EH (cell line): ENCODE results near the gene ITSN1.
"Not testable (repeated sequence)": the region's sequence is repeated elsewhere in the genome, so short reads cannot be mapped to it uniquely, and the experiment has no call there.

Source experiments
- DNase-seq: peaks from one replicate; pipeline ENCODE4 v3.0.0-alpha.2; 2015; ENCODE audit warnings: low read depth

ITSN1 gene

GRCh38 chr21:33863191-33863590, 220.9 kb downstream of the ITSN1 start:
- DNase-seq = not testable (repeated sequence)

GRCh38 chr21:33864150-33864549, 221.8 kb downstream of the ITSN1 start:
- no peak for DNase-seq

GRCh38 chr21:33865176-33865575, 222.9 kb downstream of the ITSN1 start:
- DNase-seq = no peak

- no peak for DNase-seq
Measured at GRCh38 chr21:33865996-33866575, 223.8 kb downstream of the ITSN1 start.

- peak; percentile 71 for DNase-seq
Measured at GRCh38 chr21:33866826-33867225, 224.5 kb downstream of the ITSN1 start.

GRCh38 chr21:33867868-33868267, 225.6 kb downstream of the ITSN1 start:
- not testable (repeated sequence) for DNase-seq

GRCh38 chr21:33869873-33870272, 227.6 kb downstream of the ITSN1 start:
- no peak for DNase-seq

GRCh38 chr21:33870768-33871167, 228.5 kb downstream of the ITSN1 start:
- DNase-seq = no peak

- DNase-seq = peak; percentile 69
Measured at GRCh38 chr21:33871171-33871570, 228.9 kb downstream of the ITSN1 start.

GRCh38 chr21:33872881-33873515, 230.7 kb downstream of the ITSN1 start:
- DNase-seq = no peak

GRCh38 chr21:33874161-33874560, 231.9 kb downstream of the ITSN1 start:
- no peak for DNase-seq

- DNase-seq = no peak
Measured at GRCh38 chr21:33875026-33875695, 232.9 kb downstream of the ITSN1 start.

GRCh38 chr21:33878824-33879223, 236.5 kb downstream of the ITSN1 start:
- DNase-seq = no peak

- DNase-seq = no peak
Measured at GRCh38 chr21:33880626-33881025, 238.3 kb downstream of the ITSN1 start.

GRCh38 chr21:33881689-33882440, 239.6 kb downstream of the ITSN1 start:
- no peak for DNase-seq

GRCh38 chr21:33883118-33883517, 240.8 kb downstream of the ITSN1 start:
- DNase-seq = no peak

GRCh38 chr21:33884376-33885171, 242.3 kb downstream of the ITSN1 start:
- DNase-seq = peak; percentile 91

- no peak for DNase-seq
Measured at GRCh38 chr21:33885172-33885514, 242.8 kb downstream of the ITSN1 start.

GRCh38 chr21:33886321-33886720, 244.0 kb downstream of the ITSN1 start:
- no peak for DNase-seq

GRCh38 chr21:33890187-33890586, 247.9 kb downstream of the ITSN1 start:
- no peak for DNase-seq

- no peak for DNase-seq
Measured at GRCh38 chr21:33892853-33893252, 250.6 kb downstream of the ITSN1 start.

GRCh38 chr21:33893917-33894316, 251.6 kb downstream of the ITSN1 start:
- DNase-seq = no peak
